NCI-H82 treated with DMSO at 0.1 percent for 48 hours (cell line): Measurements from ENCODE around the gene CNTN4.
A peak's percentile ranks its signal among the peaks of the same experiment; 100 is the strongest.

Source experiments
- DNase-seq: peaks from one replicate; lab custom pipeline; 2025; ENCODE audit not compliant: unreplicated experiment; lab: John Stamatoyannopoulos, UW

CNTN4 gene

DNA sequence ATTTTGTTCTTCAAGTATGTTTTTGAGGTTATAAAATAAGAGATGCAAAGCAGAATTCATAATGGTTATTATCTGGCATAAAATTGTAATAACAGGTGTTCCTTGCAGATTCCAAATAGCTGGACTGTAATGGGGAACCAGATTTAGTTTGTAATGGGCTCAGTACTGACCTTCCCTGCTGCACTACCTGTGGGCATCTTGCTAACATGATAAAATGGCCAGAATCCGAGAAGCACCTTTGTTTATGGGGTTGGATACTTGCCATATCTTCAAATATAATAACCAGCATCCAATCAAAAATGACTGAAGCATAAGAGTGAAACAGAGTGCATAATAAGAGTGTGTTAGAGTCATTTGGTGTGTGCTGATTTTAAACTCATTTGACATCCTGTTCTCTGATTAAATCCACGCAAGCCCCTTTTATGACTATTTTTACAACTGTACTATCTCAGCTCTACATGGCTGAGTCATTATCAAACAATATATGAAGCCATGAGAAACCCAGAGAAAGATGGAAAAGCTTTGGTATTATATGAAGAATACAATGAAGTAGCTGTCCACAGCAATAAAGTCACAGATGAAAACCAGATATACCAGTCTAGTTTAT lies 292.4 kb downstream of the CNTN4 start:
- no peak for DNase-seq

DNA sequence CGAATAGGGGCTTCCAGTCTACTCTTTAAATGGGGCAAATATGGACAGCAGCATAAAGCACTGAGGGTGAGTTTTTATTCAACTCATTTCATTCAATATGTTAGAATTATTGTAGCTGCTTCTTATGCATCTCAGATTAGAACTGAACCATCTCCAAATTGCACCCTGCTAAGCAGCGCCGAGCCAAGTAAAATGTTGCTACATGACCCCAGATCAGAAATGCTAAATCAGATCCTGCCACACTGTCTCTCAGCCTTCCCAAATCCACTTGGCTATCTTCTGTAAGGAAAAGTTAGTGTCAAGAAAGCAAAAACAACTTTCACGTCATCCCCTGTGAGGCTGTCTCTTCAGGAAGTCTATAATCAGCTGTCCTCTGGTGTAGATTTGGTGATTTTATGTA lies 293.2 kb downstream of the CNTN4 start:
- no peak for DNase-seq

DNA sequence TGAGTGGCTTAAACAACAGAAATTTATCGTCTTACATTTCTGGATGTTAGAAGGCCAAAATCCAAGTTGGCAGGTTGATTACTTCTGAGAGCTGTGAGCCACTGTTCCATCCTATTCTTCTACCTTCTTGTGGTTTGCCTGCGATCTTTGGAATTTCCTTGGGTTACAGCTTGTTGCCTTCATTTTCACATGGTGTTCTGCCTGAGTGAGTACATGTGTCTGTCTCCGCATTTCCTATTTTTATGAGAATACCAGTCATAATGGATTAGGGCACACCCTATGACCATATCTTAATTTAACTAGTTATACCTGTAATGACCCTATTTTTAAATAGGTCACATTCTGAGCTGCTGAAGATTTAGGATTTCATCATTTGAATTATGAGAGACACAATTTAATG lies 294.3 kb downstream of the CNTN4 start:
- no peak for DNase-seq

DNA sequence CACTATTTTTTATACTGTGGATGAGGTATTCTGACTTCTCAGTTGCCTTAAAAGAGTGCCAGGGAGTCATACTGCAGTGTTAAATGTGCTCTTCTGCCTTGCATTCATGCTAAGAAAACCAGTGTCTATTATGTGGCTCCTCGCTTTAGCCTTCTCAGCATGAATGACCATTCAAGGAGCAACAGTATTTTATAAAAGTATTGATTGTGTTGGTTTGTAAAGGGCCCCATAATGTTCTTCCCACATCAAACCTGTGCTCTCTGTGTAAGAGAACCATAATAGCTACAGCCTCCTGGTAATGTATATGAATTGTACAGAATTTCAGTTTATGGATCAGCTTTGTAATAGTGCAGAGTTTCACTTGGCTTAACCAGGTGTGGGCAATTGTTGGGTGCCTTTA lies 316.4 kb downstream of the CNTN4 start:
- no peak for DNase-seq

DNA sequence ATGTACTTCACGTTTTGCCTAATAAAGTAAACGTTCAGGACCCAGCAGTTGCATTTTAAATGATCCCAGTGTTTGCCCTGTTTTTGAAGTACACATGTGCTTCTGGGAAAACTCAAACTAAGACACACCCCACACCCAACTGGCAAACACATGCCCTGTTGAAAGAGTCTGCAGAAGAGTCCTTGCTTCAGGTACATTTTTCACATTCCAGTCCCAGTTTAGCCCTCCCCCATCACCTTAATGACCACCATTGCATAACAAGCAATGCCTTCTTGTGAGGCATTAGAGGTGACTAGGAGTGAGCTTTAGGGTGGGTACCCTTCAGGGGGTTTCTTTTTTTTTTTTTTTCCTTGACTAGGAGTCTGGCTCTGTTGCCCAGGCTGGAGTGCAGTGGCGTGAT lies 322.3 kb downstream of the CNTN4 start:
- DNase-seq, result no peak

DNA sequence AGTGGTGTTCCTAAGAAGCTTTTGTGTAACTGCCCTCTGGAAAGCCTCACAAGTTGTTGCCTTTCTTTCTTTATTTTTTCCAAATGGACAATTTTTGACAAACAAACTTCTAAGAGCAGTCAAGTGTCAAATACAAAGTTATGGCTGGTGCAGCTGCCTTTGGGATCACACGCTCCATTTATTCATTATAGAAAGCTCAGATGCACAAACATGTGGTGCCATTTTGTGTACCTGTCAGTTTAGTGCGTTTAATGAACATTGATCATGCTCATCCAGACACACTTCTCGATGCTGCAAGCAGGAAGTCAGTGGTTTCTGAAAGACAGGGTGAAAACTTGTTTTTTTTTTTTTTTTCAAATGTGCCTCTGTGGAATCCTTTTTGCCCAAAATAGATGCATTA lies 324.5 kb downstream of the CNTN4 start:
- no peak for DNase-seq

DNA sequence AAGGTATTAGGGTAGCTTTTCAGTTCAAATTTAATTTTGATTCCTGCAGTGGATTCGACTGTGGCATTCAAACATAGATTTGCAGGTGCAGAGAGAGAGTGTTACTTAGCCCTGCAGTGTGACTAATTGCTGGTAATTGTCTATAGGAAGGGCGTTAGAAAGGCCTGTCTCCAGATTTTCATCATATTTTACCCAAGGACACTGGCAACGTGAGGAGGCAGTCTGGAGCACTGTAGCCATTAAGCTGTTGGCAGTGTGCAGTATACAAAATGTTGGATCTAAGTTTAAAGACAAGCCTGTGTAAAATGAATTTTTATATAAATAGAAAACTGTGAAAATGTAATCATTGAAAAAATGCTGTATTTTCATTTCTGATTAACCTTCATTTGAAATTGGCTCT lies 342.9 kb downstream of the CNTN4 start:
- DNase-seq, result no peak

DNA sequence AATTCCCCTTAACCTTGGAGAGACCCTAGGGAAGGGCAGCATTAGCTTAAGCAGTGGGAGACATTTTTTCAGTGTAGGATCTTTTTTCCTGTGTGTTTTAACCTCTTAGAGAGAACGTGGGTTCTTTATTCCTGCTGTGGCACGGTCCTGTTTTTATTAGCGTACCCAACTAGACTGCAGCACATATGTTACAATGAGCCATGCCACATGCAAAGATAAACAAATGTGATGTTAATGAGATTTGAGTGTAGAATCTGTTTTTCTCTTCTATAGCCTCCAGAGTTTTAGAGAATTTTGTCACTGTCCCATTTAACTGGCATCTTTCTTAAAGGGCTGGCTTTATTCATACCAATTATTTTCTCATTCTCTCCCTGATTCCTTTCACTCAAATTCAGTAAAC lies 347.5 kb downstream of the CNTN4 start:
- DNase-seq, result no peak

DNA sequence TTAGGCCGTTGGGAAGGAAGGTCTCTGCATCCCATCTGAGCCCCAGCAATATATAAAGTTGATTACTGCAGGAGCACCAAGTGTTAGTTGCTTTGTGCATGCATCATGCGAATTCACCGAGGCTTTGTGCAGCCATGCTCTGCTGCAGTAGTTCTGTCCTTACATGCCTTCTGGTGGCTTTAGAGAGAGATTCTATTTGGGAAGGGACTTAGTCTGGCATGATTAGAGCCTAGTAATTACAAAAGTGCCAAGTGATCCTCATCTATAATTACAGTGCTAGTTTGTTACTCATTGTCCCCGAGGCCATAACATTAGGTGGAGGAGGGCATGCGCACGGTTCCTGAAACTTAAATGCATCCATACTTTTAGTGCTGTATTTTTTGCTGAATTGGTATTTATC lies 353.6 kb downstream of the CNTN4 start:
- DNase-seq, result peak; percentile 48

DNA sequence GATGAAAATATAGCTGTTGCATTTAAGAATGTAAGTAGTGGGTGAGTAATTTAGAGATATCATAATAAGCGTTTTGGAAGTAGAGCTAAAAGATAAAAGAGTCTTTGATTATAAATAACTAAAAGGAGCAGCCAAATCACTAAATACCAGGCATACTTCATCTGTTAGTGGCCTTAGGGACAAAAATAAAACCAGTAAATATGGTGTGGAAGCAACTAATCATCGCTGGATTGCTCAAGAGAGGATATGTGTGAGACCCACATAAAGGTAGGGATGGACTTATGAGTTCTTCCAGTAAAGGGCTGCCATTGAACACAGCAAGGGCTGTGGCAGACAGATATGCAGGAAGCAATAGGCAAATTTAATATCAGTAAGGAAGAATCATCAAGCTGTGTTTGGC lies 356.2 kb downstream of the CNTN4 start:
- DNase-seq, result no peak

DNA sequence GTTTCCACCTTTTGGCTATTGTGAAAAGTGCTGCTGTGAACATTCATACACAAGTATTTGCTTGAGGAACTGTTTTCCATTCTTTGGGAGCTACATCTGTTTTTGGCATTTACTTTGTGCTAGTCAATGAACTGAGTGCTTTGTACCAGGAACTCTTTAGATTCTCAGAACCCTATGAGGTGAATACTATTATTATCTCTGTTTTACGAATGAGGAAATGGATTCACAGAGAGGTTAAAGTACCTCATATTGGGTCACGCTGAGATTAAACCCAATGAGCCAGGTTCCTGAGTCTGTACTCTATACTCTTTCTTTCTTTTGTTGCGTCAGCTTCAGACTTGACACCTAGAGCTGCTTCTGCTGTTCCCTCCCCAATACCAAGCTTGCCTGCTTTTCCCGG lies 358.1 kb downstream of the CNTN4 start:
- no peak for DNase-seq

DNA sequence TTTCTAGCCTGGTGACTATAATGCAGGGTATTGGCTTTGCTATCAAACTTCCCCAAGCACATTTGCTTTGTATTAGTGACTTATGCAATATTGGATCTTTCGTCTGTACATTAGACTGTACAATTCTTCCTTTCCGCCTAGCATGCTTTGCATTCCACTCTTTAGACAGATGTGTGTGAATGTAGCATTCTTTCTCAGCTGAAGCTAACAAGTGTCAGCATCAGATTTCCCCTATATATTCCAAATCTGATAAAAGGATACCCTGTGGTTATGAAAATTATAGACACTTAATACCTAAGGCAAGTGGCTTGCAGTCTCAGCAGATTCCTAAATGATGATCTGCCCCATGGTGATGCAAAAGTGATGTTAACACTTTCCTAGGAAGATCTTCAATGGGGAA lies 360.1 kb downstream of the CNTN4 start:
- no peak for DNase-seq

DNA sequence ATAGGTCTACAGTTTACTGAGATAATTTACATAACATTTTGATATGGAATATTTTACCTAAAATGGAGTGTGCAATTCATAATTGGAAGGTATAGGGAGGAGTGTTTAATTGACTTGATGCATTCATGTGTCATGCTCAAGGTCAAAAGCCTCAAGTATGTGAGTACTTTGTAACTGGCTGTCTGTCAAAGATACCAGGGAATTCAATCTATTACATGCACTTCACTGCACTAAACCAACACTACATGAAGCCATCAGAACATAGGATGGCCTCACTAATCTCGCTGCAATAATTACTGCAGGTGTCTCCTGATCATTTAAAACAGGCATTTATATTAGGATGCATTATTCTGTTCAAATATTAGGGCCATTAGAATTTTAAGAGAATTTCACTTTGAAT lies 367.2 kb downstream of the CNTN4 start:
- DNase-seq, result no peak

DNA sequence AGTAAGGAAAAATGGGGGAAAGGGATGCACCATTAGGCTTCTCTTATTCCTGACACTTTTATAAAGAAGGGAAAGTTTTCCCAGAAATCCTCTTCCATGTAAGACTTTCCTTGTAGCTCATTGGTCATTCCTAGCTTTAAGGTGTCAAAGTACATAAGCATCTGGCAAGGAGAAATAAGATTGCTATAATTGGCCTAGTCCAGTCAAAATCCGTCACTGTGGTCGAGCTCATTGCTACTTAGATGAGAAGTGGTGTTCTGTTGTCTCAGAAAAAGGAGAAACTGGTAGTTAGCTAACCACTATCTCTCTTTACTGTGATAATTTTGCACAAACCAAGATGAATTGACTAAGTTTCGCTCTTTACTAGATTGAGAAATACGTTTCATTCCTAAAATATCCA lies 370.1 kb downstream of the CNTN4 start:
- DNase-seq, result no peak

DNA sequence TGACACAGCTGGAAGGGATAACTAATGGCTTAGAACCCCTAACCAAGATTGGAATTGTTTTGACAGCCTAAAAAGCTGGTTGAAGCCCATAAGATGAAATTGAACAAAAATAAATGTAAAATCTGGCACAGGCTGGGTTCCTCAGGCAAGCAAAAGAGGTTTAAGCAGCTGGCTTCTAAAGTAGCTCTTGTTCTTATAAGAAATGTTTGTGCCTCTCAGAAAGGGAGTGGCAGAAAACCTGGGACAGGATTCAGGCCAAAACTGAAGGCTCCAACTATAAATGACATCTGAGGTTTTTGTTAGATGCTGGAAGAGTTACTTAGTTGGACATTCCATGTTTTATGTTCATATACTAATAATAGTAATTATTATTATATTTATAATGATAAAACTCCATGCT lies 378.3 kb downstream of the CNTN4 start:
- DNase-seq, result no peak

DNA sequence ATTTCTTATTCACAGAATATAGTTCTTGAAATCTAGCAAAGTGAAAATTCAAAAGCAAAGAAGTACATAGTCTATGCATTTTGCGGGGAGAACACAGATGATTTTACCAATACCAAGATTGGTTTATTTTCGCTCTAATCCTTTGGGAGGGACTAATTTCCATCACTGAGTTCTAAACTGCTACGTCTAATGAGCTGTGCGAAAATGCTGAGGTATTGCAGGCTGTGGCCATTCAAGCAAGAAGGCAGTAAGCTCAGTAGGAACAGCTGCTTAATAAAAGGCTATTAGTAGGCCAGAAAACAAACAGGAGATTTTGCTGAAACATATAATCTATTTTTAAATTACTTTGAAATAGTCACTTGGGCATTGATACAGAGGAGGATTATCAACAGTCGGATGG lies 379.0 kb downstream of the CNTN4 start:
- DNase-seq, result peak; percentile 43

DNA sequence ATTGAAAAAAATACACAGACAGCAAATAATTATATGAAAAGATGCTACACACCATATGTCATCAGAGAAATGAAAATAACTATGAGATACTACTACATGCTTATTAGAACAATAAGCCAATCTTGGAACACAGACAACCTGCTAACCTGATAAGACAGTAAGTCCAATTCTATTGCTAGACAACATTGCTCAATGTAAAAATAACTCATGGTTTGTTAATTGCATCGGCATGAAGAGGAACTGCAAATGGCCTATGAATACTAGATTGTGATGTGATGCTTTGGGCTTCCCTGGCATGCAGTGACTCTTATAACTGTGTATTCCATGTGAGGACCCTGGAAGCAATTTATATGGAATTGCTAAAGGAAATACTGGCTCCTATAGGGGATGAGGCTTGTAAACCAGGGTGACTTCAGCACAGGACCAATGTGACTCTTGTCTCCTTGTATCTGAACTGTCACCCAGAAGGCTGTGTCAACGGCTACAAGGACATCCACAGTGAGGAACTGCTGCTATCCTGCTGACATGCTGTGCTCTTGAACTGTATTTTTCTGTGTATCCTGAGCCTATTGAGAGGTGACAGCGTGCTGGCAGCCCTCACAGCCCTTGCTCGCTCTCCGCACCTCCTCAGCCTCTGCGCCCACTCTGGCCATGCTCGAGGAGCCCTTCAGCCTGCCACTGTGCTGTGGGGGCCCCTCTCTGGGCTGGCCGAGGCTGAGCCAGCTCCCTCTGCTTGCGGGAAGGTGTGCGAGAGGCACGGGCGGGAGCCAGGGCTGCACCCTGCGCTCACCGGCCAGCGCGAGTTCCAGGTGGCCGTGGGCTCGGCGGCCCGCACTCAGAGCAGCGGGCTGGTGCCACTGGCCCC lies 385.7 kb downstream of the CNTN4 start:
- DNase-seq, result no peak

DNA sequence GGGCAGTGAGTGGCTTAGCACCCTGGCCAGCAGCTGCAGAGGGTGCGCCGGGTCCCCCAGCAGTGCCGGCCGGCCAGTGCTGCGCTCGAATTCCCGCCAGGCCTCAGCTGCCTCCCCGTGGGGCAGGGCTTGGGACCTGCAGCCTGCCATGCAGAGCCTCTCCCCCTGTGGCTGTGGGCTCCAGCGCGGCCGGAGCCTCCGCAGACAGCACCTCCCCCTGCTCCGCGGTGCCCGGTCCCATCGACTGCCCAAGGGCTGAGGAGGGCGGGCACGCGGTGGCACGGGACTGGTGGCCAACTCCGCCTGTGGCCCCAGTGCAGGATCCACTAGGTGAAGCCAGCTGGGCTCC lies 386.3 kb downstream of the CNTN4 start:
- no peak for DNase-seq

DNA sequence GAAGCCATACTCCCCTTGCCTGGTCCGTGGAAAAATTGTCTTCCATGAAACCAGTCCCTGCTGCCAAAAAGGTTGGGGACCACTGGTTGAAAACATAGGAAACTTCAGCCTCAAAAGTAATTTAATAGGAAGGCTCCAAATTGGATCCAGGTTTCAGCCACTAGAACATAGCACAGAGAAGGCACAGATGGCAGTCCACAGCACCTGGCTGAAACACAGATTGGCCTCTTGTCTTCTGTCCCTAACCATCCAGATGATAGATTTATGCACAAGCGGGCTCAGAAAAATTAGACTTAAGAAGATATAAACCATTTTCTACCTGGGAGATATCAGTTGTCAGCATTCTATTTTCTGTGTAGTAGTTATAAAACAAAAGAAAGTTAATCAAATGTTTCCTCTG lies 397.1 kb downstream of the CNTN4 start:
- DNase-seq, result no peak

DNA sequence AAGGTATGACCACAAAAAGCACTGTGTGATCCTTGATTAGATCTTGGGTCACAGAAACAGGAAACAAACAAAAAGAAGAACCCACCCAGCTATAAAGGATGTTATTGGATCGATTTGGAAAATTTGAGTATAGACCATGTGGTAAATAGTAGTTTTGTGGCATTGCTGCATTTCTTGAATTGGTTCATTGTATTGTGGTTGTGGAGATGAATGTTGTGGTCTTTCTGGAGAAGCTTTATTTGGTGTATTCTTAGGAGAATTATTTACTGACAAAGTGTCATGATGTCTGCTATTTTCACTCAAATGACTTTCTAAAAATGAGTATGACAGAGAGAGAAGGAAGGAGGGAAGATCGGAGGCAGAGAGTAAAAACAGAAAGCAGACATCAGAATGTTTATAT lies 406.2 kb downstream of the CNTN4 start:
- no peak for DNase-seq

DNA sequence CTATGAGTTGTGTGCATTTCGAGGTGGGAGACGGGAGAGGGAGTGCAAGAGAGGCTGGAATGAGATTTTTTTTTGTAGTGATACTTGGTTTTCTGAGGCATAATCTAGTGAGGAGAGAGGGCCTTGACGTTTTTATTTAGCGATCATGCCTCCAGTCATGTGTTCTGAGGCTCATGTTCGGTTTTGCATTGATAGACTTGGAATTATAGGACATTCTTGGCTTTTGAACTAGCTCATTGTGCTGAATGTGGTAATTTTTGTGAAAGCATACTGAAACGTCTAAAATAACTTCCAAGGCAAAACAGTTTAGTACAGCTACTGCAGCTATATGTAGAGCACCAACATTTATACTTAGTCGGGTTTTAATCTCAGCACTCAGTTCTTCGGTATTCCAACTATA lies 408.1 kb downstream of the CNTN4 start:
- DNase-seq, result no peak

DNA sequence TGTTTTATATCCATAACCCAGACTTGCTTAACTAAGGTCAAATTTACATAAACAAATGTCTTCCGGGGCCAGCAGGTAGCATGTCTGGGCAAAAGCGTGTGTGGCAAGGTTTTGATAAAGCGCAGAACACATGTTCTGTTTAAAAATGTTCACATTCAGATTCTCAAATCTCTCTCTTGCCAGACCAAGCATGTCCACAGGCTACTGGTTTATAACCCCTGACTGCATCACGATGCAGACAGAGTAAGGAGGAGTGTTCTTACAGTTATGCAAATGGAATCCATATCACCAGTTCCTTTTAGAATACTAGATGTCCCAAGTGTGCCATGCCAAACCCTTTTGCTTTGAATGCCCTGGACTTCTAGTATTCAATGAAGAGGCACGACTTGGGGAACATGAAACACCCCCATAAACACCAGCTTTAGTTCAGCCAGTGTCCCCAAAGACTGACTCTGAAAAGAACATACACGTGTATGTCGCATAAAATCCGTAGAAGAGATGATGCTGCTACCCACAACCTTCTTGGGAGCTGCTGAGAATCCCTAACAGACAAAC lies 412.0 kb downstream of the CNTN4 start:
- DNase-seq, result no peak

DNA sequence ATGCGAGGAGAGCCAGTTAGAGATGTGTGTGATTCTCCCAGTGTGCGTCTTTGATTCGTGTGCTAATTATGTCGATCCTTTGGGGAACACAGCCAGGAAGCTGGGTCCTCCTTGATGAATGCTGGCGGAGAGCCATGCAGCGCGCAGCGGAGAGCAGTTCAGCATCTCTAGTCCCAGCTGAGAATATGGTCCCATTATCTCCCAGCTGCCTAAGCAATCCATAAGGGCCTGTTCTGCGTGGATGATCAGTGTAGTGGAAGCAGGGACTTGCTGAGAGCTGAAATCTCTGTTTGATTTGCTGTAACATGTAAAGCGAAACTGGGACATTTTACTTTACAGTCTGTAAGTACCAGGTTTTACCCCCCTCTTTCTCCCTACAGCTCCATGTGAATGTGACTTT lies 412.7 kb downstream of the CNTN4 start:
- peak; percentile 2 for DNase-seq
